Measurements from ENCODE around the gene RNU1-1.
"Not testable (repeated sequence)": the region's sequence is repeated elsewhere in the genome, so short reads cannot be mapped to it uniquely, and the experiment has no call there.

- TF ChIP-seq, protein P1, sequence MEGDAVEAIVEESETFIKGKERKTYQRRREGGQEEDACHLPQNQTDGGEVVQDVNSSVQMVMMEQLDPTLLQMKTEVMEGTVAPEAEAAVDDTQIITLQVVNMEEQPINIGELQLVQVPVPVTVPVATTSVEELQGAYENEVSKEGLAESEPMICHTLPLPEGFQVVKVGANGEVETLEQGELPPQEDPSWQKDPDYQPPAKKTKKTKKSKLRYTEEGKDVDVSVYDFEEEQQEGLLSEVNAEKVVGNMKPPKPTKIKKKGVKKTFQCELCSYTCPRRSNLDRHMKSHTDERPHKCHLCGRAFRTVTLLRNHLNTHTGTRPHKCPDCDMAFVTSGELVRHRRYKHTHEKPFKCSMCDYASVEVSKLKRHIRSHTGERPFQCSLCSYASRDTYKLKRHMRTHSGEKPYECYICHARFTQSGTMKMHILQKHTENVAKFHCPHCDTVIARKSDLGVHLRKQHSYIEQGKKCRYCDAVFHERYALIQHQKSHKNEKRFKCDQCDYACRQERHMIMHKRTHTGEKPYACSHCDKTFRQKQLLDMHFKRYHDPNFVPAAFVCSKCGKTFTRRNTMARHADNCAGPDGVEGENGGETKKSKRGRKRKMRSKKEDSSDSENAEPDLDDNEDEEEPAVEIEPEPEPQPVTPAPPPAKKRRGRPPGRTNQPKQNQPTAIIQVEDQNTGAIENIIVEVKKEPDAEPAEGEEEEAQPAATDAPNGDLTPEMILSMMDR (IDR thresholded peaks at IDR 0.05), result not testable (repeated sequence)
- not testable (repeated sequence) for TF ChIP-seq ZFX (IDR thresholded peaks at IDR 0.05; ENCODE audit: borderline replicate concordance)
These were observed at the start of gene RNU1-1 for GRCh38 chr1:16514107-16515055.

All from 22Rv1 (cell line).